ACC112 (cell line): ENCODE results near the gene CEACAM1.
"Not testable (repeated sequence)": the region's sequence is repeated elsewhere in the genome, so short reads cannot be mapped to it uniquely, and the experiment has no call there.

Experiments used
- H2AFZ ChIP-seq: fragments of 200-600 bp; sonication (generic); one replicate; pipeline ENCODE4 v1.6.0; 2017; ENCODE audit warnings: antibody characterized with exemption, low read length; ENCODE audit not compliant: unreplicated experiment
- H3K27ac ChIP-seq: fragments of 200-600 bp; sonication (generic); 2 replicates; pipeline ENCODE4 v1.5.1; 2014; ENCODE audit warnings: low read depth, mild to moderate bottlenecking, antibody characterized with exemption, low read length, moderate library complexity
- H3K27me3 ChIP-seq: fragments of 200-600 bp; sonication (generic); 2 replicates; pipeline ENCODE4 v1.6.1; 2014; ENCODE audit warnings: mild to moderate bottlenecking, antibody characterized with exemption, low read length, moderate library complexity, mixed read lengths; ENCODE audit not compliant: insufficient read depth
- H3K36me3 ChIP-seq: fragments of 200-600 bp; sonication (generic); 2 replicates; pipeline ENCODE4 v1.6.1; 2016; ENCODE audit warnings: mild to moderate bottlenecking, antibody characterized with exemption, low read length, moderate library complexity, mixed read lengths; ENCODE audit not compliant: insufficient read depth
- H3K4me1 ChIP-seq: fragments of 200-600 bp; sonication (generic); one replicate; pipeline ENCODE4 v1.6.1; 2016; ENCODE audit warnings: low read length, mixed read lengths; ENCODE audit not compliant: insufficient read depth, unreplicated experiment, control insufficient read depth
- H3K4me3 ChIP-seq: fragments of 200-600 bp; sonication (generic); 2 replicates; pipeline ENCODE4 v1.5.1; 2014; ENCODE audit warnings: mild to moderate bottlenecking, low read depth, low read length
- H3K79me2 ChIP-seq: fragments of 200-600 bp; sonication (generic); one replicate; pipeline ENCODE4 v1.6.0; 2016; ENCODE audit warnings: low read length; ENCODE audit not compliant: control insufficient read depth, unreplicated experiment, insufficient read depth

Gene CEACAM1

DNA sequence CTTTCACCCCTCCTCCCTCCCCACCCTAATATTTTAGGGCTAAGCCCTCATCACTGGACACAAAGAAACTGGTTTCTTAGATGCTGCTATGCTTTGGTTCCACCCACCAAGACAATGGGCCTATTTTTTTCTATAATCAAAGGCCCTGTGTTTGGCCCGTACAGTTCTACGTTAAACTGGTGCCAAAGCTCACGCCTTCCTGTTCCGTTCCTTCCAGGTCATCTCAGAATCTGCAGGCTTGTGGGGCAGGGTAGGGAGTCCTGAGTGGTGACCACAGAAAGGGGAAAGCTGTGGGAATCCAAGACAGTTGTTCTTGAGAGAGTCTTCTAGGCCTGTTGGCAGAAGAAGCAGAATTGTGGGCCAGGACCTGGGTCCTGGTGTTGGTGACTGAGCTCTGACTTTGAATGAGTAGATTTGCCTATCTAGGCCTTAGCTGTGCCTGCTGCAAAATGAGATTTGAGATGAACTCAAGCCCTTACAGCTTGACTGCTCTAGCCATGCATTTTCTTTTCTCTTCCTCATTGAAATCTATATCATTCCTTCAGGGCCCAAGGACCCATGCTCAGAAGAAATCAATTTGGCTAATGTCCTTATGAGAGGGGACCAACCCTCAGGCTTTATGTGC, 66.5 kb downstream of the CEACAM1 start:
- no peaks in the 10 kb centered on the region for H3K27me3 ChIP-seq
- H3K79me2 ChIP-seq: no peaks in the 10 kb centered on the region
- H3K36me3 ChIP-seq: no peaks in the 10 kb centered on the region
- no peak overlapping the region for H3K27ac ChIP-seq
- no peak overlapping the region for H3K4me3 ChIP-seq
- peaks cover 12% of the 10 kb centered on the region for H3K4me1 ChIP-seq
- H2AFZ ChIP-seq: no peak overlapping the region

GRCh38 chr19:42461231-42461630, 67.0 kb downstream of the CEACAM1 start:
- not testable (repeated sequence) for H3K79me2 ChIP-seq, H3K4me3 ChIP-seq, H3K27ac ChIP-seq, H3K27me3 ChIP-seq, H3K36me3 ChIP-seq, H3K4me1 ChIP-seq, H2AFZ ChIP-seq

DNA sequence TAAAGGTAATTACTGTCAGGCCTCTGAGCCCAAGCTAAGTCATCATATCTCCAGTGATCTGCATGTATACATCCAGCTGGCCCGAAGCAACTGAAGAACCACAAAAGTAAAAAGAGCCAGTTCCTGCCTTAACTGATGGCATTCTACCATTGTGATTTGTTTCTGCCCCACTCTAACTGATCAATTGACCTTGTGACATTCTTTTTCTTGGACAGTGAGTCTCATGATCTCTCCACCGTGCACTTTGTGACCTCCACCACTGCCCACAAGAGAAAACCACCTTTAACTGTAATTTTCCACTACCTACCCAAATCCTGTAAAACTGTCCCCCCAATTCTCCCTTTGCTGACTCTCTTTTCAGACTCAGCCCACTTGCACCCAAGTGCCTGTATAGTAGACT, 68.4 kb downstream of the CEACAM1 start:
- H3K4me1 ChIP-seq: peaks cover 9% of the 10 kb centered on the region
- no peaks in the 10 kb centered on the region for H3K27me3 ChIP-seq
- H3K79me2 ChIP-seq: no peaks in the 10 kb centered on the region
- no peak overlapping the region for H3K27ac ChIP-seq
- no peaks in the 10 kb centered on the region for H3K36me3 ChIP-seq
- H2AFZ ChIP-seq: no peak overlapping the region
- H3K4me3 ChIP-seq: no peak overlapping the region
